Right hindlimb (tissue), 1 donor: ENCODE results near the gene DVL1.
A peak's percentile ranks its signal among the peaks of the same experiment; 100 is the strongest.

ENCODE experiments used
- DNase-seq: peaks from one replicate; pipeline ENCODE4 v3.0.0-alpha.2; 2018

DVL1 gene

GRCh38 chr1:1355416-1355815 is 6.2 kb upstream of the DVL1 start:
- peak; percentile 57 for DNase-seq

DNA sequence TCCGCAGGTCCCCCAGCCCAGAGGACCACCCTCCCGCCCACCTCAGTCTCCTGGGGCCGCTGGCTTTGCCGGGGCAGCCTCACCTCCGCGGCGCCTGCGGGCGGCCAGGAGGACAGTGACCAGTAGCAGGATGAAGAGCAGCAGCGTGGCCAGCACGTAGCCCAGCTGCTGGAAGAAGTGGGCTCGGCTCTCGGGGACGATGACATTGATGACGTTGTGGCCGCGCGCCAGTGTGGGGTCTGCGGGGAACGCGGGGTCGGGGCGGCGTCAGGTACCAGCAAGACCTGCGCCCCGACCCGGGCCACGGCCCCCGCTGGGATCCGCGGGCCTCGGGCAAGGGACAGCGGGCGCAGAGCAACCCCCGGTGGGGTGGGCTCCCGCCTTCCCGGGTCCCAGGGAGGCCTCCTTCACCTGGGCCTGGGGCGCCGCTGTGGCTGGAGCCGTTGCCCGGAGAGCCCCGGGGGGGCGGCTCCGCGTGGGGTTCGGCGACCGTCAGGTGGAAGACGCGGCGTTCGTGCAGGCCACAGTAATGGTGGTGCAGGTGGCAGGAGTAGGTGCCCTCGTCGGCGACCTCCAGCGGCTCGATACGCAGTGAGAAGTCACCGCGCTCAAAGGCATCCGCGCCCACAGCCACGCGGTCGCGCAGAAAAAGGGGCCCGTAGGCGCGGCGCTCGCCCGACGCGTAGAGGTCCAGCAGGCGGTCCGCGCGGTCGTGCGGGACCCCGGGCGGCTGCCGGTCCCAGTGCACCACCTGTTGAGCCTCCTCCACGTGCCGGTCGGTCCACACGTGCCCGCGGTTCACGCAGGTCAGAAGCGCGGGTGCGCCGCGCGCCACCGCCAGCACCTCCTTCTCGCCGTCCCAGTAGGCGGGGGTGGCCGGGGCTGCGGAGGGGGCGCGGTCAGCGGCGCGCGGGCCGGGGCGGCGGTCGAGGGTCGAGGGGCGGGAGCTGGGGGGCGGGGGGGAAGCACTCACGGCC is 5.3 kb upstream of the DVL1 start:
- no peak for DNase-seq

DNA sequence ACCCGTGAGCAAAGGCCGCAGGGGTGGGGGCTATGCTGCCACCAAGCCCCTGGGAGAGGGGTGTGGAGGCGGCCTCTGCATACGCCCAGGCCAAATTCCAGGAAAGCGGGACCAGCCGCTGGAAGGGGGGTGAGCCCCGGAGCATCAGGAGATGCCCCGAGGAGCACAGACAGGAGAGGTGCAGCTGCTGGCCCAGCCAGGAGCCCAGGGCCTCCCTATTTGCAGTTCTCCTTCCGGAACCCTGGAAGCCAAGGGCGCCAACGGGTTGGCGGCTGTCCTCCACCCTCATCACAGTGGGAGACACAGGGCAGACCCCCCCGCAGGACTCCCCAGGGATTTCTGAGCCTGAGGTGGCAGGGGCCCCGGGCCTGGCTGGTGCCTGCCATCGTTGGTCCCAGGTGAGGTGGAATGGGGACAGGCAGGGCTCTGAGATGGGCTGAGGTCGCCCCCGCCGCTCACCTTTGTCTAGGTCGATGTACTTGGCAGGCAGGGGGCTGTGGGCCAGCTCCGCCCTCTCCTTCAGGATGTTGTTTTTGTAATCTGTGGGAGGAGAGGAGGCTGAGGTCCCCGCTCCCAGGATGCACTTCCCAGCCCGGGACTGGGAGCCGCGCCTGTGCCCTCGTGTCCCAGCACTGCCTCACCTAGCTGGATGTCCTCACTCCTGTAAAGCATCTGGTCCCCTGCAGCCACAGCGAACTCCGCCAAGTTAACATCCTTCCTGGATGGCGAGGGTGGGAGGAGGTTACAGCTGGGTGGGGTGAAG is 4.4 kb upstream of the DVL1 start:
- DNase-seq: no peak

GRCh38 chr1:1352786-1353388 is 3.7 kb upstream of the DVL1 start:
- no peak for DNase-seq

DNA sequence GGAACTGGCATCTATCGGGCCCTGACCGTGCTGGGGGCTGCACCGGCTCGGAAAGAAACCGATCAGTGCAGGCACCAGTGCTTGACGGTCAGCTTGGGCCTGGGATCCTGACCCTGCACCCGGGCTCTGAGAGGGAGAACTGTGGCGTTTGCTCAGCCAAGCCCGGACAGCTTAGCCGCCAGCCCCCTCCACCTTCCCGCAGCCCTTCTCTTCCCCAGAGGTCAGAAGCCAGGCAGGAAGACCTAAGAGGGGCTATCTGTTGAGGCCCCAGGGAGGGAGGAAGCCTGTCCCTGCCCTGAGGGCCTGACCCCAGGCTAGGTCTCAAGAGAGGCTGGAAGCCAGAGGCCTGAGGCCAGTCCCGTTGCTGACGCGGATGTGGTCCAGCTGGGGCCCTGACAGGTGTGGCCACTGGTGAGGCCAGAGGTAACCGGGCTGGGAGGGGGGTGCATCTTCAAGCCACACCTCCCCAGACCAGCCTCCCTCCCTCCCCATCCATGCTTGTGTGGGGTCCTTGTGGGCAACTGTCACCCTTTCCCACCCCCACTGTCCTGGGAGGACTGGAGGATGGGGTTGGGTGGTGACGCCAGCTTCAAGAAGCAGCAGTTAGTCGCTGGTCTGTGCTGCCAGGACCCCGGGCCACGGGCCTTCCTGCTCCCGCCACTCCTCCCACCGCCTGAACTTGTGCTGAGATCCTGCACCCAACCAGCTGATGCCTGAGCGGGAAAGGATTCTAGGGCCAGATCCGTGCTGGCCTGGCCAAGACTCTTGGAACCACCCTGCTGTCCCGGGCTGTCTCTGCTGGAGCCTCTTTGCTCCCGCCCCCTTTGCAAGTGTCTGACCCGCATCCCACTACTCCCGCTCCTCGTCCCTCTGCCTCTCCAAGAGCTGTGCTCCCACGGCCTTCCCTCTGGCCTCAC is 2.6 kb upstream of the DVL1 start:
- DNase-seq: peak; percentile 81

- no peak for DNase-seq
Observed at GRCh38 chr1:1348420-1349255, 580 bp downstream of the DVL1 start.

- DNase-seq: no peak
Observed at GRCh38 chr1:1347663-1348419, 1.4 kb downstream of the DVL1 start.

DNA sequence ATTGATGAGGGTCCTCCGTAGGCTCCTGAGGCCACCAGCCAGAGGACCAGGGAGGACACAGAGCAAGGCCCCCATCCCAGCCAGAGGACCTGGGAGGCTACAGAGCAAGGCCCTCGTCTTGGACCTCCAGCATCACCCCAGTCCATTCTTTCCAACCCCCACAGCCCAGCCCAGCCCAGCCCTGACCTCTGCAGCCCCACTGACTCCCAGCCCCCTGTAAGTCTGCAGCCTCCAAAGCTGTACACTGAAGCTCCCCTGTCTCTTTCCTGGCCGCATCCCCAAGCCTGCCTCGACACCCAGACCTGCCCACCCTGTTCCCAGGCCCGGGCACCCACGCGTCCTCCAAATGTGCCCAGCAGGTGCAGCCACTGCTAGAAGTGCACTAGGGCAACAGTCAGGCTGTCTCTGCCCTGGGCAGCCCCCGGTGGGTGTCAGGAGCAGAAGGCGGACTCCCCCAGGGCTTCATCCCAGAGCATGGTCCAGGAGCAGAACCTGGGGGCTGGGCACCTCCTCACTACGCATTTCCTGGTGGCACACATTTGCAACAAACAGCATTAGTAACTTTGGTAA is 2.1 kb downstream of the DVL1 start:
- DNase-seq: no peak

GRCh38 chr1:1346501-1346890 is 2.7 kb downstream of the DVL1 start:
- no peak for DNase-seq

GRCh38 chr1:1345860-1346500 is 3.2 kb downstream of the DVL1 start:
- DNase-seq: no peak

DNA sequence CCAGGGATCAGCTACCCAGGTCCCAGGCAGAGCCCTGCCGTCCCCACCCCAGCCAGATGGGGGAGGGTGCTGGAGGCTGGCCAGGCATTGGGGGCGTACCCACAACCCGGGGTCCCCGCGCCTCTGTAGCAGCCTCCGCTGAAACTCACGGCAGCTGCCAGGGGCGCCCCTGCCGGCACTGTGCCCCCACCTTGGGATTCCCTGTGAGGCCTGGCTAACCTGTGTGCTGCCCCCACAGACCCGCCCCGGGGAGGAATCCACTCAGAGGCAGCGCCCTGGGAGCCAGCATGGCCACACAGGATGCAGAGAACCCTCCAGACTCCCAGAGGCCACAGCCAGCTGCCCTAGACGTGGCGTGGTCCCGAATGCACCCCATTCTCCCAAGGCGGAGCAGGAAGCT is 3.8 kb downstream of the DVL1 start:
- no peak for DNase-seq

DNA sequence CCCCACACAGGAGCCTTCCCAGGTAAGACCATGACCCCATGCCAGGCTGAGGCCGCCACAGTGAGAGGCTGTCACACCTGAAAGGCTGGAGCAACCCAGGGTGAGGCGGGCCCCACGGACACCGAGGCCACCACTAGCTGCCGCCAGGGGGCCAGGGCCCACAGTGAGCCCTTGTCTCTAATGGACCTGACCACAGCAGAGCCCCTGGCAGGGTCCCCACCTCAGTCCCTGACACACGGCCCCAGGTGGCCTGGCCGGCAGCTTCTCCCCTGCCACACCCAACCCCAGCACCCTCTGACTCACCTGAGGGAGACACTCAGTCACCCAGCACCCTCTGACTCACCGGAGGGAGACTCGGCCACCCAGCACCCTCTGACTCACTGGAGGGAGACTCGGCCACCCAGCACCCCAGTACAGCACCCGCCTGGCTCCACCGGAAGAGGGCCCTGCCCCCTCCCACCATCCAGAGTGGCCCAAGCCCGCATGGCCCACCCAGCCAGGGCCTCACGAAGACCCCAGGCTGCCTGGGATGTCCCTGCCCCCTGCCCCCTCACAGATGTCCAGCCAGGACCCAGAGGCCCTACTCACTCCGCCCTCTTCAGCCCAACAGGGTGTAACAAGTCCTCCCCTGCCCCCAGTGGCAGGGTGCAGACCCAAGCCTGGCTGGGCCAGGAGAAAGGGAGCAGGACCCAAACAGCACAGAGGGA is 4.4 kb downstream of the DVL1 start:
- DNase-seq: no peak

GRCh38 chr1:1343811-1344421 is 5.3 kb downstream of the DVL1 start:
- DNase-seq: no peak

DNA sequence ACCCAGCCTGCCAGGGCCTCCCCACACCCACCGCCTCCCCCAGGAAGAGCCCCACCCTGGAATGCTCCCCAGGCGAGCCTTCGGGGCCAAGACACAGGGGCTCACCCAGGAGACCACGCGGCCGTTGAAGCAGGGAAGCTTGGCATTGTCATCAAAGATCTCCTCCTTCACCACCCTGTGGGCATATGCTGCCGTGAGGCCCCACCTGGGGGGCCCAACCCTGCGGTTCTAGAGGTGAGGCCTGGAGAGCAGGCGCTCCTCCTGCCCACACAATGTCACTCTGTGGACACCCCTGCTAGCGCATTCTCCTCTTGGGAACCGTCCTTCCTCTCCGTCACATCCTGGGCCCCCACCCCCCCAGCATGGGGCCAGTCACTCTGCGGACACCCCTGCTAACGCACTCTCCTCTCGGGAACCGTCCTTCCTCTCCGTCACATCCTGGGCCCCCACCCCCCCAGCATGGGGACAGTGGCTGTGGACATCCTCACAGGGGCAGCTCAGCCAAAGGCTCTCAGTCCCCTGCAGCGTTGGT is 6.6 kb downstream of the DVL1 start:
- DNase-seq: no peak

GRCh38 chr1:1342061-1342562 is 7.1 kb downstream of the DVL1 start:
- DNase-seq: no peak

DNA sequence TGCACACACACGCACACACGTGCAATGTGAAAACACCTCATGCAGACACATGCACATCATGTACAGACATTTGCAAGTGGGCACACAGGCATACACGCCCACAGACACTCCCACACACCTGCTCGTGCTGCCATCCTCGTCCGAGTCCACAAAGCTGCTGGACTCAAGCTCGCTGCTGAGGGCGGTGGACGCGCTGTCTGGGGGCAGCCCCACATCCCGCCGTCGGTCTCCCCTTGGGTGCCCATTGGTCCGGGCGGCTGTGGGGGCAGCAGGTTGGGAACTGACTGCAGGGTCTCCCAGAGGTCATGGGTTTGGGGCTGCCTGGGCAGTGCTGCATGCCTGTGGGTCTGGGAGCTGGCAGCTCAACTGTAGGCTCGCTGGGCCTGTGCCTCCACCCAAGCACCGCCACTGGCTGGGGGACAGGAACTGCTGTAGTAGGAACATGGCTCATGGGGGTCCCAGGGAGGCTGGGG is 7.6 kb downstream of the DVL1 start:
- DNase-seq: no peak

GRCh38 chr1:1340791-1341548 is 8.2 kb downstream of the DVL1 start:
- DNase-seq: no peak
